Stimulated activated CD8-positive, alpha-beta memory T cell treated with anti-CD3 and anti-CD28 coated beads, Interleukin-4, amount 100 ng/mL, for 4 hours (primary cell): Measurements from ENCODE around the gene FCHSD1.
A peak's percentile ranks its signal among the peaks of the same experiment; 100 is the strongest.

Experiments used
- DNase-seq, 2 donors: peaks; one replicate each; pipeline ENCODE4 v3.0.0-alpha.2; 2020; ENCODE audit warnings: low read depth in 2 of 2, low spot score in 1 of 2

FCHSD1 gene

DNA sequence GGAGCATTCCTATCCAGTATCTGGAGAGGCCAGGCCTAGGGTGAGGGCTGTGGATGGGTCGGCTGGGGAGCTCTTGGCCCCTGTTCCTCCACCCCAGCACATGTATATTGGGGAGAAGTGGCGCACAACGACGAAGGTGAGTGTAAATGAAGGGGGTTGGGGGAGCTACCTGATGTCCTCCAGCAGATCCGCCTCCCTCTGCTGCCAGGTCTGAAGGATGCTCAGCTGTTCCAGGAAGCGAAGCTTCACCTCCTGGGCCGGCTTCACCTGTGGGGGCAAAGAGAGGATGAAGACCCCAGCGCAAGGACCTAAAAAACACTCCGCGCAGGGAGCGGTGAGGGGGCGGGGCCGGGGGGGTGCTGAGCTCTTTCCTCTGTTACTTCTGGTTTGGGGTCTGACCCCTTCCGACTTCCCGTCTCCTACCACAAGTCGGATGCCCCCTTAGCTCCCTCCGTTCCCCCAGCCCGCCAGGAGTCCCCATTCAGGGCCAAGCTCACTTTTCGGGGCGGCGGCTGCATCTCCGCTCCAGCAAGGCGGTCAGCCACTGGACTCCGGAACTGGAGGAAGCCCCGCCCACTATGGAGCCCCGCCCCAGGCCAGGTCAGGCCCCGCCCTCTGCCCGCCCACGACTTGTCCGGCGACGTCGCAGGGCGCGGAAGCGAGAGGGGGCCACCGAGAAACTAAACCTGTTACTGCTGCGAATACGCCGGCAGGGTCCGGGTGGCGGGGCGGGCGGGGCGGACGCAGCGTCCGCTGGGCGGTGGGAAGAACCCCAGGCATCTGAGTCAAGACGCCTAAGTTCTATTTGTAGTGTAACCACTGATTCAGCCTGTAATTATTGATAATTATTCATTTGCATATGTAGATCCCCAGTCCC, at the start of gene FCHSD1:
FCHSD1 (minus strand) TSS at position 568 of the 877 bp plus-strand sequence; CDS start at position 518, 50 bp downstream.
- DNase-seq, result peak; percentile 68 to 72

DNA sequence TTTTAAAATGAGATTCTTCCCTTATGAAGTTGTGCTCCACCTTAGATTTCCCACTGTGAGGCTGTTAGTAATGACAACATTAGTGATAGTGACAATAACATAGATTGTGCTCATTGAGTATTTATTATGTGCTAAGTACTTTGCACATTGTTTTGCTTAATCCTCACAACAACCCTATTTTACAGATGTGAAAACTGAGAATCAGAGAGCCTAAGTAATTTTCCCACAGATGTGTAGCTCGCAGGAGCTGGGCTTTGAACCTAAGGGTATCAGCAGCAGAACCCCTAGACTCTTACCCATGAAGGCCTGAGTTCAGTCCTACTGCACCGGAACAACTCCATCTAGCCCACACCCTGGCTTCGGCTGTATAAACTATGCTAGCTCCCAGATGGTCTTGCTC, 46.4 kb upstream of the FCHSD1 start:
- no peak for DNase-seq

- no peak for DNase-seq
Measured at GRCh38 chr5:141696431-141696830, 45.2 kb upstream of the FCHSD1 start.

- DNase-seq, result no peak
Measured at GRCh38 chr5:141695627-141696215, 44.5 kb upstream of the FCHSD1 start.

- DNase-seq, result no peak
Measured at GRCh38 chr5:141694479-141694878, 43.3 kb upstream of the FCHSD1 start.

- DNase-seq, result peak; percentile 35 to 67
Measured at GRCh38 chr5:141692919-141693725, 41.9 kb upstream of the FCHSD1 start.

- no peak for DNase-seq
Measured at GRCh38 chr5:141692533-141692888, 41.3 kb upstream of the FCHSD1 start.

- DNase-seq, result peak; percentile 62 to 80
Measured at GRCh38 chr5:141691867-141692532, 40.8 kb upstream of the FCHSD1 start.

- no peak for DNase-seq
Measured at GRCh38 chr5:141691286-141691866, 40.2 kb upstream of the FCHSD1 start.

DNA sequence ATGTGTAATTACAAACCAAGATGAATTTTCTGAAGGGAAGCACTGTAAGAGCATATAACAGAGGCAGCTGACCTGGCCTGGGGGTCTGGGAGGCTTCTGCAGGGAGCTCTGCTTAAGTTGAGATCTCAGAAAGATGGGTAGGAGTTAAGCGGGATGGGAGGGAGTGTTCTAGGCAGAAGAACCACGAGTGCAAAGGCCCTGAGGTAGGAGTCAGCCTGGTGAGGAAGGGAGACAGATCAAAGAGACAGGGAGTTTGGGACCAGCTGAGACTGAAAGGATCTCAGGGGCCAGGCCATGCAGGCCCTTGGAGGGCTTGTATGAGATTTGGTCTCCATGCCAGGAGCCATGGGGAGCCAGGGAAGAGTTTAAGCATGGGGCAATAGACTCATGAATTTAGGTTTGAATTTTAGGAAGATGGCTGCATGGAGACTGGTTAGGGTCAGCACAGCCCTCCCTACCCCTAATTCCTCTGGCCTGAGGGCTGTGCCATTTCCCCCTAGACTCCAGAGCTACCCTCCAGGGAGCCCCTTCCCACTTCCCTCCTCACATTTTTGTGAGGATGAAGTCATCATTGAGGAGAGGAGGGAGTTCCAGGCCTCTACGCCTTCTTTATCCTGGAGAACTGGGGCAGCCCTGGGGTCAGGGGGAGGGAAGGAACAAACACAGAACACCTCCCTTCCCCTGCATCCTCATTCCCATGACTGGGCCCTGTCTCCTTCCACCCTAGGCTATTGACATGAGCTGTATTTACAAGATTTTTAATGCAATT, 35.6 kb upstream of the FCHSD1 start:
- no peak for DNase-seq

DNA sequence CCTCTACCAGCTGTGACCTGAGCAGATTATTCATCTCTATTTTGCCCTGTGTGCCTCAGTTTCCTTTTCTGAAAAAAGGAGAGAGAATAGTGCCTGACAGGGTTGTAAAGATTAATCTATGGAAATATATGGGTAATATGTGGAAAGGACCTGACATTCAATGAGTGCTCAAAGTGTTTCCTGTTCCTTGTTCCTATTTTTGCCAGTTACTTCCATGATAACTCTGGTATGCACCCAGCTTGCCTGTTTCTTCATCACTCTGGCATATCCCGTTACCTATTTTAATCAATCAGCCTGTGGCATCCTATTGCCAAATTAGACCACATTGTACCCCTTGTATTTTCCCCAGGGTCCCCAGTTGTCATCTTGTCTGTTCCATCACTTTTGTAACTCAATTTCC, 34.4 kb upstream of the FCHSD1 start:
- no peak for DNase-seq

GRCh38 chr5:141683596-141684141, 32.5 kb upstream of the FCHSD1 start:
- DNase-seq, result no peak

DNA sequence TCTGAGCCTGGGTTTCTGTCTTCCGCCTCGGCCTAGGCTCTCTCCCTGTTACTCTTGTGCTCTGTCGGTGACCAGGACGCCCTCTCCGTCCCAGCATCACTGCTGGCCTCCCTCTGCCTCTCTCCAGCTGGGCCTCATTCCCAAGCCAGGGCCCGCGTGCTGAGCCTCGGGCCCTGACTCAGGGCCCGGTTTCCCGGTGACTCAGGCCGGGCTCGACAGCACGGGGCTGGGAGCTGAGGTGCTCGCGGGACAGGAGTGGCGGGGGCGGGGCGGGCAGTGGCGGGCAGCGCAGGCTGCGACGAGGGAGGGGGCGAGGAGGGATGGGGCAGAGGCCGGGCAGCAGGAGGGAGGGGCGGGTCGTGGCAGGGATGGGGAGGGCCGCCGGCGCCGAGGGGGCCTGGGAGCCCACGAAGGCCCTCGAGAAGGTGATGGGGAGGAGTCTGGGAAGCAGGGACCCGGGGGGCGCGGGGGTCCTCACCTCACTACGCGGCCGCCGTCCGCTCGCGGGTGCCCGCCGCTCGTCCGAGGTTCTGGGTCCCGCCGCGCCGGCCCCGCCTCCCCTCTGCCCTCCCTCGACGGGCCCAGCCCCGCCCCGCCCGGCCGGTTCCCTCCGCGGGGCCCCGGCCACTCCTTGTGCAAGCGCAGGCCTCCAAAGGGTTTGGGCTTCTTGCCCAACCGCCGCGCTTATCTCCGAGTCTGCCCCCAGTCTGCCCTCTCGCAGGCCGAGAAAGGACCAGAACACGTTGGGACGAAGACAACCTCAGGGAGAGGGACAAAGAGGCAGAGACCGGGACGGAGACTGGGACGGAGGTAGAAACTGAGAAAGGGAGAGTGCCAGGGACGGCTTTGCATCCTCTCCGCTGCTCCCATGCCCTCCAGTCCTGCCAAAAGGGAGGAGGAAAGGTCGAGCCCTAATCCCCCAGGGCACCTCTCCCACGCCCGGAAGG, 30.8 kb upstream of the FCHSD1 start, which contains the start of gene ARAP3:
ARAP3 (minus strand) TSS at position 536 of the 947 bp plus-strand sequence. CDS start 1,744 bp downstream, outside the sequence.
- DNase-seq, result no peak

GRCh38 chr5:141681295-141681694, 30.1 kb upstream of the FCHSD1 start:
- DNase-seq, result no peak

DNA sequence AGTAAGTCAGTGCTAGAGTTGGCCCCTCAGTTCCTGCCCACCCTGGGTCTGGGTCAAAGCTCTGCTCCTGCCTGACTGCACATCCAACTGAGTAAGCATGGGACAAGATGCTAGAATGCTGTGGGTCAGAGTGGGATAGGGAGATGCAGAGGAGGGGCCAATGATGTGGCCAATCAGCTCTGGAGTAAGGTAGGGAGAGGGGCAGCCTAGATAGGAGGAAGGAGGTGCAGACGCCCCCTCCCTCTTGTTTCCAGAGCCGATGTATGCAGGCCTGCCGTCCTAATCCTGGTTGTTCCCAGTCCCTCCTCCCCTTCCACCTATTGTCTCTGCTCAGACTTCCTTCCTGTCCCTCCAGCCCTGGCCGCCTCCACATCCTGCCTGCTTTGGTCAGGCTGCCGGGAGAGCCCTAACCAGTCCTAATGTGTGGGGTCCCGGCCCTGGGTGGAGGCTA, 29.6 kb upstream of the FCHSD1 start:
- no peak for DNase-seq

- DNase-seq, result no peak
Measured at GRCh38 chr5:141680178-141680577, 29.0 kb upstream of the FCHSD1 start.

- no peak for DNase-seq
Measured at GRCh38 chr5:141677415-141677814, 26.2 kb upstream of the FCHSD1 start.

GRCh38 chr5:141675672-141676071, 24.5 kb upstream of the FCHSD1 start:
- DNase-seq, result no peak
